Ureter (tissue), 1 donor: Measurements from ENCODE around the gene ESAM. TPM values are rescaled to one million over a fixed set of nuclear protein-coding genes. Genes with fewer than 3 reads are reported as not detected.

Source experiments
- DNase-seq: peaks from one replicate; pipeline ENCODE4 v3.0.0-alpha.2; 2020; ENCODE audit warnings: low spot score
- total RNA-seq: library from RNA; stranded (reverse); gene quantifications from one replicate; pipeline ENCODE4 v1.2.4, GENCODE V29; 2023
- donor health status: DM: yes; HTN: yes; CAD: no.

Gene ESAM
- total RNA-seq, 1 donor from 2014 or later = 34.4 TPM

GRCh38 chr11:124753205-124753604 lies 8.9 kb downstream of the ESAM start:
- DNase-seq = no peak

GRCh38 chr11:124752471-124753102 lies 9.5 kb downstream of the ESAM start:
- no peak for DNase-seq

GRCh38 chr11:124751741-124752470 lies 10.2 kb downstream of the ESAM start, which contains the start of gene VSIG2:
Gene VSIG2 (minus strand): TSS chr11:124752255. CDS start chr11:124752137, 118 bp downstream.
- no peak for DNase-seq

GRCh38 chr11:124751391-124751740 lies 10.7 kb downstream of the ESAM start:
- no peak for DNase-seq

GRCh38 chr11:124749912-124750311 lies 12.2 kb downstream of the ESAM start:
- no peak for DNase-seq

- no peak for DNase-seq
These were observed 13.4 kb downstream of the ESAM start for GRCh38 chr11:124748481-124749343.

- DNase-seq = no peak
These were observed 14.0 kb downstream of the ESAM start for GRCh38 chr11:124748100-124748418.

GRCh38 chr11:124747406-124748099 lies 14.5 kb downstream of the ESAM start:
- DNase-seq = no peak

- DNase-seq = peak; percentile 87
These were observed 15.4 kb downstream of the ESAM start for GRCh38 chr11:124746621-124747243.

- no peak for DNase-seq
These were observed 16.1 kb downstream of the ESAM start for GRCh38 chr11:124745835-124746620.

GRCh38 chr11:124745270-124745834 lies 16.7 kb downstream of the ESAM start:
- no peak for DNase-seq

- DNase-seq = no peak
These were observed 19.0 kb downstream of the ESAM start for GRCh38 chr11:124743050-124743449.

GRCh38 chr11:124742555-124742954 lies 19.5 kb downstream of the ESAM start:
- DNase-seq = no peak

- no peak for DNase-seq
These were observed 21.7 kb downstream of the ESAM start for GRCh38 chr11:124740277-124740882.

- DNase-seq = peak; percentile 90
These were observed 22.4 kb downstream of the ESAM start, which contains the start of gene NRGN for GRCh38 chr11:124739479-124740276. Gene NRGN (plus strand): TSS chr11:124739942. CDS start chr11:124740085, 143 bp downstream.

GRCh38 chr11:124738713-124739478 lies 23.2 kb downstream of the ESAM start:
- DNase-seq = no peak

GRCh38 chr11:124737638-124738305 lies 24.3 kb downstream of the ESAM start:
- DNase-seq = no peak

- no peak for DNase-seq
These were observed 25.4 kb downstream of the ESAM start for GRCh38 chr11:124736736-124737135.
